Lower leg skin (tissue), 3 donors: ENCODE data around the gene RAD51B.

Experiments used
- POLR2A ChIP-seq, 2 donors: fragments of 450-650 bp; IDR thresholded peaks; one replicate each; pipeline ENCODE4 v1.6.1; 2016 to 2017; ENCODE audit warnings: antibody characterized with exemption in 2 of 2, mild to moderate bottlenecking in 1 of 2, moderate library complexity in 1 of 2
- TF ChIP-seq, protein P1 (sequence below), 3 donors: fragments of 450-650 bp; IDR thresholded peaks; one replicate each; pipeline ENCODE4 v1.5.1; 2016; ENCODE audit warnings: antibody characterized with exemption in 3 of 3, mild to moderate bottlenecking in 3 of 3, moderate library complexity in 2 of 3

DNA sequence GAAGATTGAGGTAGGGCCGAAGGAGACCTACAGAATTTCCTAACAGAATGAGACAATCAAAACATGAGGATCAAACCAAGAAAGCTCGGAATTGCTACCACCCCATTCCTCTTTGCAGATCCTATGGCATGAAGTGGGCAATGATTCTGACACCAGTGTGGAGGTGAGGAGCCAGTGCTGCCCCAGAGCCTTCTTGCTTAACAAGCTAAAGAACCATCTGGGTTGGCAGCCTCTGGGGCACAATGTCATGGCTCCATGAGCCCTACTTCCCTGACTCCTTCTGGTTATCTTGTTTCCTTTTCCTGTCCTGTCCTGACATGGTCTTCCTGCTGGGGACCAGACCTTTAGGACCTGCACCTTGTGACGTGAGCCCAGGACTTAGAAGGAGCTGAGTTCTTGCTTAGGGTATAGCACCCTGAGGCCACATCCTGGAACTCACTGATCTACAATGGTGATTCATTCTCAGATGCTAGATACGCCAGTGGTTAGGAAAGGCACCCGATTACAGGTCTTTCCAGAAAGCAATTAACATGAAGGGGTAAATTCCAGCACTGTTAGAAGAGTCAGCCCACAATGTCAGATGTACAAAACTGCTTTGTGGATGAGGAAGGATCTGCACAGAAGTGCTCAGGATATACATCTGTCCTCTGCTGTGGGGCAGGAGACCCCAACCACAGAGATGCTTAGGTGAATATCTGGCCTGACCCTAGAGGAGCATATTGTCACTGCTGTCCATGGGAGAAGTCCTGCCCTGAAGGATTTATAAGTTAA, 649.0 kb downstream of the RAD51B start:
- TF ChIP-seq, protein P1, sequence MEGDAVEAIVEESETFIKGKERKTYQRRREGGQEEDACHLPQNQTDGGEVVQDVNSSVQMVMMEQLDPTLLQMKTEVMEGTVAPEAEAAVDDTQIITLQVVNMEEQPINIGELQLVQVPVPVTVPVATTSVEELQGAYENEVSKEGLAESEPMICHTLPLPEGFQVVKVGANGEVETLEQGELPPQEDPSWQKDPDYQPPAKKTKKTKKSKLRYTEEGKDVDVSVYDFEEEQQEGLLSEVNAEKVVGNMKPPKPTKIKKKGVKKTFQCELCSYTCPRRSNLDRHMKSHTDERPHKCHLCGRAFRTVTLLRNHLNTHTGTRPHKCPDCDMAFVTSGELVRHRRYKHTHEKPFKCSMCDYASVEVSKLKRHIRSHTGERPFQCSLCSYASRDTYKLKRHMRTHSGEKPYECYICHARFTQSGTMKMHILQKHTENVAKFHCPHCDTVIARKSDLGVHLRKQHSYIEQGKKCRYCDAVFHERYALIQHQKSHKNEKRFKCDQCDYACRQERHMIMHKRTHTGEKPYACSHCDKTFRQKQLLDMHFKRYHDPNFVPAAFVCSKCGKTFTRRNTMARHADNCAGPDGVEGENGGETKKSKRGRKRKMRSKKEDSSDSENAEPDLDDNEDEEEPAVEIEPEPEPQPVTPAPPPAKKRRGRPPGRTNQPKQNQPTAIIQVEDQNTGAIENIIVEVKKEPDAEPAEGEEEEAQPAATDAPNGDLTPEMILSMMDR (IDR thresholded peaks at IDR 0.05), result no peak
- no peak for TF ChIP-seq POLR2A (IDR thresholded peaks at IDR 0.05)
